ENCODE measurements around the gene USP9Y.

DNA sequence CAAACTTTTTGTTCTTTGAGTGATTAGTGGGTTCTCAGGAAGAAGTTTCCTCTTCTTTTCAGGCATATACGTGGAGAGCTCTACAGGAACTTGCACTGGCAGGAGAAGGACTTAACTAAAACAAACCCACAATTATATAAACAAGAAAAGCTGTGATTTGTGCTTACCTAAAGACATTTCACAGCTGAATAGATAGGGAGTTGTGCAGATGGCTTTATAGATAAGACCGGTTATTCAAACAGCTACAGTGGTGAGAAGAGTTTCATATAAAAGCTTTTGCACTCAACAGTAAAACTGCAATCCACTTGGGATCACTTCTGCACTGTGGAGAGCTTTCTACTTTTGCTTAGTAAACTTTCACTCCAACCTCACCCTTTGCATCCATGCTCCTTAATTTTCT, 197.6 kb downstream of the USP9Y start:
- TF ChIP-seq, protein P1, sequence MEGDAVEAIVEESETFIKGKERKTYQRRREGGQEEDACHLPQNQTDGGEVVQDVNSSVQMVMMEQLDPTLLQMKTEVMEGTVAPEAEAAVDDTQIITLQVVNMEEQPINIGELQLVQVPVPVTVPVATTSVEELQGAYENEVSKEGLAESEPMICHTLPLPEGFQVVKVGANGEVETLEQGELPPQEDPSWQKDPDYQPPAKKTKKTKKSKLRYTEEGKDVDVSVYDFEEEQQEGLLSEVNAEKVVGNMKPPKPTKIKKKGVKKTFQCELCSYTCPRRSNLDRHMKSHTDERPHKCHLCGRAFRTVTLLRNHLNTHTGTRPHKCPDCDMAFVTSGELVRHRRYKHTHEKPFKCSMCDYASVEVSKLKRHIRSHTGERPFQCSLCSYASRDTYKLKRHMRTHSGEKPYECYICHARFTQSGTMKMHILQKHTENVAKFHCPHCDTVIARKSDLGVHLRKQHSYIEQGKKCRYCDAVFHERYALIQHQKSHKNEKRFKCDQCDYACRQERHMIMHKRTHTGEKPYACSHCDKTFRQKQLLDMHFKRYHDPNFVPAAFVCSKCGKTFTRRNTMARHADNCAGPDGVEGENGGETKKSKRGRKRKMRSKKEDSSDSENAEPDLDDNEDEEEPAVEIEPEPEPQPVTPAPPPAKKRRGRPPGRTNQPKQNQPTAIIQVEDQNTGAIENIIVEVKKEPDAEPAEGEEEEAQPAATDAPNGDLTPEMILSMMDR (IDR thresholded peaks at IDR 0.05), result no peak
- TF ChIP-seq POLR2A (IDR thresholded peaks at IDR 0.05), result no peak

Data from Peyer's patch (tissue), 4 donors.